Epithelial cell of proximal tubule (primary cell): Measurements from ENCODE around the gene TEX261. TPM values are rescaled to one million over a fixed set of nuclear protein-coding genes. Genes with fewer than 3 reads are reported as not detected.
"Not testable (repeated sequence)": the region's sequence is repeated elsewhere in the genome, so short reads cannot be mapped to it uniquely, and the experiment has no call there.

Source experiments
- DNase-seq: peaks from one replicate; pipeline ENCODE4 v3.0.0-alpha.2; 2011; ENCODE audit warnings: low read depth
- H3K4me3 ChIP-seq: 2 replicates; pipeline ENCODE4 v1.5.1; 2011; ENCODE audit warnings: low read depth, mild to moderate bottlenecking, low read length
- CTCF ChIP-seq: conservative IDR thresholded peaks from 2 replicates; pipeline ENCODE4 v1.5.1; 2012; ENCODE audit warnings: low read depth, mild to moderate bottlenecking, low read length
- total RNA-seq: library from RNA; depleted of rRNA; stranded (reverse); fragments of >200 nt; gene quantifications from 2 replicates; pipeline ENCODE4 v1.2.3, GENCODE V29; 2015

Gene TEX261
- total RNA-seq, 1 donor from 2014 or later: 12.3 TPM

GRCh38 chr2:71003396-71003795 is 8.7 kb upstream of the TEX261 start:
- no peak for DNase-seq
- TF ChIP-seq CTCF: no peak
- no peak overlapping the region for H3K4me3 ChIP-seq

- DNase-seq: no peak
- no peak overlapping the region for H3K4me3 ChIP-seq
- TF ChIP-seq CTCF: no peak
Measured at GRCh38 chr2:71001981-71002570, 7.4 kb upstream of the TEX261 start.

- no peak overlapping the region for H3K4me3 ChIP-seq
- no peak for DNase-seq
- TF ChIP-seq CTCF: no peak
Measured at GRCh38 chr2:71001592-71001927, 6.9 kb upstream of the TEX261 start.

- no peak for DNase-seq
Measured at GRCh38 chr2:71000780-71001591, 6.3 kb upstream of the TEX261 start.

GRCh38 chr2:70999931-71000330 is 5.3 kb upstream of the TEX261 start:
- DNase-seq, H3K4me3 ChIP-seq: not testable (repeated sequence)

More at GRCh38 chr2:71000780-71001591, 6.3 kb upstream of the TEX261 start:
- TF ChIP-seq CTCF: peak; percentile 86
- peak overlapping the region; percentile 52 for H3K4me3 ChIP-seq

GRCh38 chr2:70999362-70999761 is 4.7 kb upstream of the TEX261 start:
- H3K4me3 ChIP-seq: no peak overlapping the region
- no peak for TF ChIP-seq CTCF
- DNase-seq: no peak

GRCh38 chr2:70998885-70999284 is 4.2 kb upstream of the TEX261 start:
- H3K4me3 ChIP-seq, DNase-seq: not testable (repeated sequence)

GRCh38 chr2:70995426-70995729 is 705 bp upstream of the TEX261 start:
- TF ChIP-seq CTCF: peak; percentile 56
- DNase-seq: no peak
- H3K4me3 ChIP-seq: peak overlapping the region; percentile 89
